Gastrocnemius medialis (tissue), 4 donors: ENCODE measurements around the gene IFIT5. TPM values are rescaled to one million over a fixed set of nuclear protein-coding genes. Genes with fewer than 3 reads are reported as not detected.

ENCODE experiments used
- ATAC-seq, 2 donors: fragments of 150-250 bp; one replicate each; pipeline ENCODE4 v1.9.1; 2016
- DNase-seq, 2 donors: peaks; one replicate each; pipeline ENCODE4 v3.0.0-alpha.2; 2019
- H3K27ac ChIP-seq, 4 donors: fragments of 200-600 bp; sonication (generic); 1 replicate in 1 of 4; 2 replicates in 3 of 4; pipeline ENCODE4 v1.5.1; 2016 to 2018; ENCODE audit warnings: mild to moderate bottlenecking in 2 of 4, moderate library complexity in 1 of 4
- H3K27me3 ChIP-seq, 3 donors: fragments of 200-600 bp; sonication (generic) in 2 of 3; 1 replicate in 1 of 3; 2 replicates in 2 of 3; pipeline versions ENCODE4 v1.5.1 to v1.6.0; 2016 to 2019; ENCODE audit warnings: mild to moderate bottlenecking in 1 of 3, moderate library complexity in 1 of 3
- H3K36me3 ChIP-seq, 2 donors: fragments of 200-600 bp; sonication (generic) in 1 of 2; one replicate each; pipeline ENCODE4 v1.5.1; 2017 to 2018
- H3K4me1 ChIP-seq, 2 donors: fragments of 200-600 bp; sonication (generic) in 1 of 2; one replicate each; pipeline ENCODE4 v1.5.1; 2016 to 2017; ENCODE audit warnings: mild to moderate bottlenecking in 2 of 2
- H3K4me3 ChIP-seq, 4 donors: fragments of 200-600 bp; sonication (generic) in 3 of 4; 1 replicate in 1 of 4; 2 replicates in 3 of 4; pipeline ENCODE4 v1.5.1; 2016 to 2019; ENCODE audit warnings: mild to moderate bottlenecking in 2 of 4
- H3K9me3 ChIP-seq, 3 donors: fragments of 200-600 bp; sonication (generic) in 2 of 3; 1 replicate in 1 of 3; 2 replicates in 2 of 3; pipeline ENCODE4 v1.5.1; 2016 to 2019
- POLR2A ChIP-seq, 2 donors: fragments of 450-650 bp; IDR thresholded peaks; one replicate each; pipeline ENCODE4 v1.6.1; 2017; ENCODE audit warnings: antibody characterized with exemption in 2 of 2, mild to moderate bottlenecking in 2 of 2, moderate library complexity in 2 of 2
- in situ Hi-C, 4 donors: fragments of 200-750 bp; cut with MboI; loops; one replicate each; pipeline versions ENCODE4 v1.15.0 to v1.8.0; 2017; ENCODE audit warnings: low sequenced_read_pairs in 4 of 4
- intact Hi-C: fragments of 100-400 bp; cut with DNase I; formaldehyde crosslinking; loops from one replicate; pipeline ENCODE4 v1.15.1; 2023; ENCODE audit warnings: low total_unique reads
- total RNA-seq, 4 donors: library from RNA; depleted of rRNA; stranded (reverse); fragments of >200 nt; gene quantifications; one replicate each; pipeline versions ENCODE4 v1.1.0 to v1.2.3, GENCODE V29; 2016
- TF ChIP-seq, protein P1 (sequence below), 5 experiments: fragments of 450-650 bp in 3 of 5; fragments of 200-600 bp in 2 of 5; sonication (generic) in 2 of 5; IDR thresholded peaks in 4 of 5; conservative IDR thresholded peaks in 1 of 5; 1 replicate in 4 of 5; 2 replicates in 1 of 5; pipeline ENCODE4 v1.5.1; 2016 to 2019; ENCODE audit warnings: antibody characterized with exemption in 5 of 5, mild to moderate bottlenecking in 3 of 5, moderate library complexity in 3 of 5

IFIT5 gene
- total RNA-seq, 4 donors from 2014 or later = 2.4 to 5.5 (median 3.3) TPM

DNA sequence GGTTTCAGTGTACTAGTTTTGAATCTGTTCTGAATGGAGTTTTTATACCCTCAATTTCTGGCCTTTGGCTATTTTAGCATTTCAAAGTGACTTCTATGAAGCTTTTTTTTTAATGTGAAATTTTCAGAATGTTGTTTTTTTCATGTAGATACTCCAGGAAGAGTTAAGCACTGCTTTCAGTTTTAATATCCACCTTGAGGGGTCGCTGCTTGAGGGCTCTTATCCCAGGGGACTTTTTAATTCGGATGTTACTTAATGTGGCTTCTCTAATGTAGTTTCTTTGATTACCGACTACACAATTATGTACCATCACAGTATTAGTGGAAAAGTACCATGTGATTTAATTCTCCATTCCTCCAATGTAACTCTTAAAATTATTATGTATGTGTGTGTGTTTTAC lies 5.2 kb downstream of the IFIT5 start:
- no peaks in the 10 kb centered on the region for H3K36me3 ChIP-seq
- H3K4me3 ChIP-seq = no peak overlapping the region
- intact Hi-C loops (loop anchor here (5.0 kb wide), 1 partner anchor 127 kb away; no protein-coding TSS in a partner anchor), in situ Hi-C loops (no loop called here)
- TF ChIP-seq POLR2A (IDR thresholded peaks at IDR 0.05) = no peak
- TF ChIP-seq, protein P1, sequence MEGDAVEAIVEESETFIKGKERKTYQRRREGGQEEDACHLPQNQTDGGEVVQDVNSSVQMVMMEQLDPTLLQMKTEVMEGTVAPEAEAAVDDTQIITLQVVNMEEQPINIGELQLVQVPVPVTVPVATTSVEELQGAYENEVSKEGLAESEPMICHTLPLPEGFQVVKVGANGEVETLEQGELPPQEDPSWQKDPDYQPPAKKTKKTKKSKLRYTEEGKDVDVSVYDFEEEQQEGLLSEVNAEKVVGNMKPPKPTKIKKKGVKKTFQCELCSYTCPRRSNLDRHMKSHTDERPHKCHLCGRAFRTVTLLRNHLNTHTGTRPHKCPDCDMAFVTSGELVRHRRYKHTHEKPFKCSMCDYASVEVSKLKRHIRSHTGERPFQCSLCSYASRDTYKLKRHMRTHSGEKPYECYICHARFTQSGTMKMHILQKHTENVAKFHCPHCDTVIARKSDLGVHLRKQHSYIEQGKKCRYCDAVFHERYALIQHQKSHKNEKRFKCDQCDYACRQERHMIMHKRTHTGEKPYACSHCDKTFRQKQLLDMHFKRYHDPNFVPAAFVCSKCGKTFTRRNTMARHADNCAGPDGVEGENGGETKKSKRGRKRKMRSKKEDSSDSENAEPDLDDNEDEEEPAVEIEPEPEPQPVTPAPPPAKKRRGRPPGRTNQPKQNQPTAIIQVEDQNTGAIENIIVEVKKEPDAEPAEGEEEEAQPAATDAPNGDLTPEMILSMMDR (IDR thresholded peaks at IDR 0.05 in 4 of 5, conservative IDR thresholded peaks at IDR 0.05 in 1 of 5) = peak in 1 of 5 experiments; percentile 23
- H3K4me1 ChIP-seq = peaks cover 5 to 16% of the 10 kb centered on the region in 2 donors
- H3K9me3 ChIP-seq = no peaks in the 10 kb centered on the region
- H3K27me3 ChIP-seq = no peaks in the 10 kb centered on the region
- DNase-seq (no peak), ATAC-seq (no peak)
- peak overlapping the region in 1 of 4 donors; percentile 19 for H3K27ac ChIP-seq

DNA sequence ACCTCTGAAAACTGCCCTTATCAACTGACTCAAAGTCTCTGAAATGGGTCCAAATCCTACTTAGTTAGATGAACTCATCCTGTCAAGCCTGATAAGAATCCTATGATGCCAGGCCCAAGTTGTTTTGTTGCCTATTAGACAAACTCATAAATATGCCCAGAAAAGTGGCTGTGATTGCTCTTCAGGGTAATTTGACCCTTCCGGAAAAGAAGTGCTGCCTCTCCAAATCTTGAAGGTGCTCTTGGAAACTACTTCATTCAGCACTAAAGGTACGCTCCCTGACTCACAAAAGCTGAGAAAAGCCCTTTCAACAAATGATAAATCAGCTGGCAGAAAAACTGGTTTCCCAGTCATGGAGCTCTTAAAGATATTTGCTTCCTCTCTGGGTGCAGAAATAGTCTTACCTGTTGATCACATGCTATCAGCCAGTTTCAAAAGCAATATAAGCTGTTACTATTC lies 6.7 kb downstream of the IFIT5 start:
- in situ Hi-C loops = loop anchor here in 2 of 4 donors (10.0 kb wide), 1 partner anchor 284 kb away; the partner anchor contains the start of gene KIF20B (in 2 of the 2)
- intact Hi-C loops = no loop called here

DNA sequence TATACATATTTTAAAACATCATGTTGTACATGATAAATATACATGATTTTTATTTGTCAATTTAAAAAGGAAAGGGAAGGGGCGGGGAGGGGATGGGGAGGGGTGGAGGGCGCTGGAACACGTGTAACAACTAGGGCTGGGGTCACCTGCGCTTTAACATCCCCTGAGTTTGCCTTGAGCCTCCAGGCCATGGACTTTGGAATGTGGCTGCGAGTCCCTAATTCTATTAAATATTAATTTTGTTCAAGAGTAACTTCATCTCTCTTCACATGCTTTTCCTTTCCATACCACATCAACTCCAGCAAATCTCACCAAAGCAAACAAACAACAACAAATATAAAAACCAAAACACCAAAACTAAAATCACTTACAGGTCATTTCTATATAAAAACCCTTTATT lies 10.6 kb downstream of the IFIT5 start:
- DNase-seq (no peak), ATAC-seq (no peak)
- Histone ChIP-seq H3K4me3 (no peak overlapping the region), H3K9me3 (no peaks in the 10 kb centered on the region), H3K27me3 (no peaks in the 10 kb centered on the region), H3K36me3 (no peaks in the 10 kb centered on the region), H3K27ac (no peak overlapping the region), H3K4me1 (peaks cover 7 to 29% of the 10 kb centered on the region in 2 donors)
- intact Hi-C loops (loop anchor here (5.0 kb wide), 1 partner anchor 52 kb away; no protein-coding TSS in a partner anchor), in situ Hi-C loops (loop anchor here (5.0 to 25.0 kb wide), 4 partner anchors 137 to 287 kb away; partner anchors contain the start of gene KIF20B (in 4 of the 4))
- TF ChIP-seq POLR2A (IDR thresholded peaks at IDR 0.05) = no peak
- TF ChIP-seq, protein P1 (IDR thresholded peaks at IDR 0.05 in 4 of 5, conservative IDR thresholded peaks at IDR 0.05 in 1 of 5) = no peak

More for the DNA sequence above, 6.7 kb downstream of the IFIT5 start:
- Histone ChIP-seq H3K4me3 (no peak overlapping the region), H3K36me3 (no peaks in the 10 kb centered on the region), H3K9me3 (no peaks in the 10 kb centered on the region), H3K27ac (no peak overlapping the region), H3K27me3 (no peaks in the 10 kb centered on the region), H3K4me1 (peaks cover 1 to 14% of the 10 kb centered on the region in 2 donors)
- TF ChIP-seq, protein P1 (IDR thresholded peaks at IDR 0.05 in 4 of 5, conservative IDR thresholded peaks at IDR 0.05 in 1 of 5) = no peak
- no peak for TF ChIP-seq POLR2A (IDR thresholded peaks at IDR 0.05)
- DNase-seq (no peak), ATAC-seq (no peak)

DNA sequence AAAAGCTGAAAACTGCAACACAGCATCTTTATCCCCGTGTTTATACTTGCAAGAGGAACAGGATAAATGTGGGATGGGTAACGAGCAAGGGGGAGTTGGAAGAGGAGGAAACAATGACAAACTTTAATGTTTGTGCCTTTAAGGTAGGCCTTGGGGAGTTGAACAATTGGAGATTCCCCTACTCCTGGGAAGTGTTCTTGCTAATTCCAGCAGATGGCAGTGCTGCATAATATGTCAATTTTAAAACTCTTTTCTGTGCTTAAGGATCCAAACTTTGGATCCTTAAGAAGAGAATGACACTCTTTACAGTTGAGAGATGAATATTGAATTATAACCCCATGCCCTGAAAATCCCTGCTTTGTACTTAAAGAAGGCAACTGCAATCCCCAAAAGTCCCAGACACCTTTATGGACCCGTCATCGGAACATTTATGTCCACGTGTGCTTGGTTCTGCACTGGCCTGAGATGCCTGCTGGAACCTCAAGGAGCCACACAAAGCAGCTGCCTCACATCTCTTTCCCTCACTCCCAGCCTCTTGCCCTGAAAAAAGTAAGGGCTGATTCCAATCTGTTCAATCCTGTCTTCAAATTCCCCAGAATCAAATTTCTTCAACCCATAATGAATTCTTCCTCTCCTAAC lies 12.0 kb downstream of the IFIT5 start:
- peaks cover 7 to 29% of the 10 kb centered on the region in 2 donors for H3K4me1 ChIP-seq
- H3K9me3 ChIP-seq = no peaks in the 10 kb centered on the region
- H3K27ac ChIP-seq = no peak overlapping the region
- ATAC-seq = peak; percentile 83 to 87
- no peaks in the 10 kb centered on the region for H3K27me3 ChIP-seq
- no peak for DNase-seq
- no peak overlapping the region for H3K4me3 ChIP-seq
- in situ Hi-C loops (loop anchor here (5.0 to 25.0 kb wide), 4 partner anchors 136 to 286 kb away; partner anchors contain the start of gene KIF20B (in 4 of the 4)), intact Hi-C loops (loop anchor here (1.0 to 5.0 kb wide), 3 partner anchors 51 to 275 kb away; partner anchors contain the start of gene KIF20B)
- TF ChIP-seq, protein P1 (IDR thresholded peaks at IDR 0.05 in 4 of 5, conservative IDR thresholded peaks at IDR 0.05 in 1 of 5) = peak; percentile 75 to 87 (median 83)
- TF ChIP-seq POLR2A (IDR thresholded peaks at IDR 0.05) = no peak
- no peaks in the 10 kb centered on the region for H3K36me3 ChIP-seq
